Loucy (cell line): ENCODE data around the gene KCND1.

Experiments used
- CTCF ChIP-seq: fragments of 200-600 bp; sonication (generic); conservative IDR thresholded peaks from 2 replicates; pipeline ENCODE4 v1.5.1; 2014; ENCODE audit warnings: mild to moderate bottlenecking, antibody characterized with exemption, low read length
- EZH2phosphoT487 ChIP-seq: fragments of 200-600 bp; IDR thresholded peaks from 2 replicates; pipeline ENCODE4 v1.6.1; 2018; ENCODE audit warnings: antibody characterized with exemption, mild to moderate bottlenecking, moderate library complexity, borderline replicate concordance

- TF ChIP-seq CTCF = no peak
- TF ChIP-seq EZH2phosphoT487 = no peak
These were observed 37.9 kb downstream of the KCND1 start for GRCh38 chrX:48933757-48934156.
